ENCODE data around the gene ARMH4.

DNA sequence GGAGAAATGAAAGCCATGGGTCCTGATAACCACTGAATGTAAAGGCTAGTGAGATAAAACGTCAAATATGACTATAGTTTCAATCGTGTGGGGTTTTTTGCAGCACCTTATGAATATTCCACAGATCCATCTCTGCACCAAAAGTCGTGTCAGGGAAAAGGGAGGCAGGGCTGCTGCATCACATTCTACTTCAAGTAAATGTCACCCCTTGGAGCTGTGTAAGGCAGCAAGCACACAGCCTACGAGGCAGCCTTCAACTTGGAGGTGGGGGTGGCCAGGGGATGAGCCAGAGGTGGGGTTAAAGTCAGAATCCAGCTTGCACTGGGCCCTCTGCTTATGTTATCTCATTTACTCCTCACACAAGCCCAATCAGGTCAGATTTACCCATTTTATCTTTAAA is 90.4 kb downstream of the ARMH4 start:
- TF ChIP-seq POLR2AphosphoS5 (IDR thresholded peaks at IDR 0.05), result no peak
- TF ChIP-seq, protein P1, sequence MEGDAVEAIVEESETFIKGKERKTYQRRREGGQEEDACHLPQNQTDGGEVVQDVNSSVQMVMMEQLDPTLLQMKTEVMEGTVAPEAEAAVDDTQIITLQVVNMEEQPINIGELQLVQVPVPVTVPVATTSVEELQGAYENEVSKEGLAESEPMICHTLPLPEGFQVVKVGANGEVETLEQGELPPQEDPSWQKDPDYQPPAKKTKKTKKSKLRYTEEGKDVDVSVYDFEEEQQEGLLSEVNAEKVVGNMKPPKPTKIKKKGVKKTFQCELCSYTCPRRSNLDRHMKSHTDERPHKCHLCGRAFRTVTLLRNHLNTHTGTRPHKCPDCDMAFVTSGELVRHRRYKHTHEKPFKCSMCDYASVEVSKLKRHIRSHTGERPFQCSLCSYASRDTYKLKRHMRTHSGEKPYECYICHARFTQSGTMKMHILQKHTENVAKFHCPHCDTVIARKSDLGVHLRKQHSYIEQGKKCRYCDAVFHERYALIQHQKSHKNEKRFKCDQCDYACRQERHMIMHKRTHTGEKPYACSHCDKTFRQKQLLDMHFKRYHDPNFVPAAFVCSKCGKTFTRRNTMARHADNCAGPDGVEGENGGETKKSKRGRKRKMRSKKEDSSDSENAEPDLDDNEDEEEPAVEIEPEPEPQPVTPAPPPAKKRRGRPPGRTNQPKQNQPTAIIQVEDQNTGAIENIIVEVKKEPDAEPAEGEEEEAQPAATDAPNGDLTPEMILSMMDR (IDR thresholded peaks at IDR 0.05), result no peak

Measured in gastroesophageal sphincter (tissue), 3 donors.